HFFc6 (cell line): ENCODE data around the gene LRRC32. TPM values are rescaled to one million over a fixed set of nuclear protein-coding genes. Genes with fewer than 3 reads are reported as not detected.
"Not testable (repeated sequence)": the region's sequence is repeated elsewhere in the genome, so short reads cannot be mapped to it uniquely, and the experiment has no call there.

Experiments used
- DNase-seq: peaks from one replicate; pipeline ENCODE4 v3.0.0-alpha.2; 2018
- H3K27ac Mint-ChIP-seq: 2 replicates; pipeline ENCODE4 v1.8.0; 2020; ENCODE audit warnings: mild to moderate bottlenecking, mixed read lengths
- H3K27me3 Mint-ChIP-seq: 2 replicates; pipeline ENCODE4 v1.8.0; 2021; ENCODE audit warnings: mild to moderate bottlenecking, moderate library complexity, mixed read lengths; ENCODE audit not compliant: insufficient read depth
- H3K36me3 Mint-ChIP-seq: 2 replicates; pipeline ENCODE4 v1.8.0; 2021; ENCODE audit warnings: low read depth, mixed read lengths
- H3K4me1 Mint-ChIP-seq: 2 replicates; pipeline ENCODE4 v1.8.0; 2020; ENCODE audit warnings: low read depth, mixed read lengths
- H3K4me3 Mint-ChIP-seq: 2 replicates; pipeline ENCODE4 v1.8.0; 2020; ENCODE audit warnings: mild to moderate bottlenecking, moderate library complexity, mixed read lengths
- H3K9me3 Mint-ChIP-seq: 2 replicates; pipeline ENCODE4 v1.8.0; 2020; ENCODE audit warnings: mild to moderate bottlenecking, mixed read lengths
- CTCF ChIP-seq: fragments of 200-600 bp; sonication (generic); IDR thresholded peaks from 2 replicates; pipeline ENCODE4 v1.5.0; 2021; ENCODE audit warnings: antibody characterized with exemption, mild to moderate bottlenecking
- total RNA-seq, 6 experiments: library from RNA; stranded (reverse); fragmentation: NEBNext Ultra II Directional; extraction: Animal tissue kit (Norgen Biotek cat#: 25700); gene quantifications; 2 replicates in 1 of 6; 3 replicates in 5 of 6; pipeline ENCODE4 v1.2.3, GENCODE V29; 2021

The LRRC32 gene
- total RNA-seq, 6 experiments from 2014 or later = 0.57 to 1.3 (median 1.0) TPM

DNA sequence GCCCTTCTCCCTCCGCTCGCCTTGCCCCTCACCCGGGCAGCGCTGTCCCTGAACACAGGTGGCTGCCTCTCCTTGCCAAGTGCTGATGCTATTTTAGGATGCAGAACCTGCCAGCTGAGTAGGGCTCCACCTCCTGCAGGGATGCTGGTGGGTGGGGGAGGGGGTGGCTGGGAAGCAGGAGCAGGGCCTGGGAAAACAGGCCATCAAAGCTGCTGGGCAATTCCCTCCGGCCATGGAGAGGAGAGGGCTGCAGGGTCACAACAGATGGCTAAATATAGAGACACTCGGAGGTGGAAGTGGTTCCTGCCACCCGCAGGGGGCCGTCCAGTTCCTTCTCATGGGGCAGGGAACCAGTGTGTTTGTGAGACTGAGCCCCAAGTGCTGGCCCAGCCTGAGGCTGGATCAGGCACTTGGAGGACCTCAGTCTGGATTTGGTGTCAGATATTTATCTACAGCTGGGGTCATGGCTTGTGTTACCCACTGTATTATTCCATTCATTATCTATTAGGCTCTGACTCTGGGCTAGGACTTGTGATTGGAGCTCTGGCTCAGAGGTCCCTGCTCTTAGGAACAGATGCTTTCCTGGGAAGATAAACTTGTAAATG is 59.6 kb downstream of the LRRC32 start:
- Mint-ChIP-seq H3K4me1 (peaks cover 12% of the 10 kb centered on the region), H3K27ac (no peak overlapping the region), H3K36me3 (no peaks in the 10 kb centered on the region; the same call in 1 of the 2 replicates), H3K9me3 (no peaks in the 10 kb centered on the region; the same call in 1 of the 2 replicates), H3K27me3 (peaks cover 7% of the 10 kb centered on the region), H3K4me3 (no peak overlapping the region)
- no peak for TF ChIP-seq CTCF
- DNase-seq = no peak

DNA sequence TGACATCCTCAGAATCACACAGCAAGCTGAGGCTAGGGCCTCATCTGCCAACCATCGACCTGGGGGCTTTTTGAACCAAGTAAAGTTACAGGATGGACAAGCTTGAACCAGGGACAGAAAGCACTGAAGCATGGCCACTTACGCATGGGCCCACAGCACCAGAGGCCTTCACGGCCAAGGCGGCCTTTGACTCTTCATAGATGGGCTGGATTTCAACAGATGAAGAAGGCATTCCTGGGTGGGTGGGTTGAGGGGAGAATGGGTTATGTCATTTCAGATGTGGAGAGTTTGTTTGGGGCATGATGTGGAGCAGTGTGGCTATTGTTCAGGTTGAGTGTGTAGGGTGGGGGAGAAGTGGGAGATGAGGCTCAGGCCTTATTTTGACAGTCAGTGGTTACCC is 60.2 kb downstream of the LRRC32 start:
- DNase-seq = no peak
- Mint-ChIP-seq H3K36me3 (no peaks in the 10 kb centered on the region; the same call in 1 of the 2 replicates), H3K4me1 (peaks cover 14% of the 10 kb centered on the region), H3K27ac (no peak overlapping the region), H3K9me3 (no peaks in the 10 kb centered on the region; the same call in 1 of the 2 replicates), H3K27me3 (peaks cover 7% of the 10 kb centered on the region; the same call in 1 of the 2 replicates), H3K4me3 (no peak overlapping the region)
- TF ChIP-seq CTCF = no peak

DNA sequence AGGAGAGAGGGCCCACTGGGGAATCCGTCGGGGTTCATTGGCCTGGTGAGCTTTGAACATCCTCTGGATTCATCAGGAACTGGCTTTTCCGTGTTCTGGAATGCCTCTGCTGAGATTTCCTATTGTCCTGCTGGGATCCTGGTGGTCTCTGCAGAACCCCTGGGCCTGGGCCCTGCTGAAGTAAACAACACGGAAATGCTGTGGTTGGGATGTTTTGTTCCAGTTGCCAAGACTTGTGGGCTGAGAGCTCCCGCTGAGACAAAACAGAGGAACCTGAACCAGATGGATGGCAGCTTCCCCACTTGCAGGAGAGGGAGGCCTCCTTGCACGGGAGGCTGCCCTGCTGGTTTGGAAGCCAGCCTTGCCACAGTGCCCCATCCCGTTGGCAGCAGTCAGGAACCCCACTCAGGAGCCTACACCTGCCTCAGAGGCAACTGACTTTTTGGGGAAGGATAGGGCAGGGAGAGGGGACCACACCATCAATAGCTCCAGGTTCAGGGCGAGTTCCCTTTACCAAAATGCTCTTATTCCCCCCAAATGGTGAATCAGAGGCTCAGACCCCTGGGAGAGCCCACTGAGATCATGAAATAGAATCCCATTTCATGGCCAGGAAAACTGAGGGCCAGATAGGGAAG is 60.7 kb downstream of the LRRC32 start:
- Mint-ChIP-seq H3K27ac (no peak overlapping the region), H3K9me3 (no peaks in the 10 kb centered on the region; the same call in 1 of the 2 replicates), H3K27me3 (peaks cover 7% of the 10 kb centered on the region; the same call in 1 of the 2 replicates), H3K4me3 (no peak overlapping the region), H3K4me1 (peaks cover 19% of the 10 kb centered on the region), H3K36me3 (no peaks in the 10 kb centered on the region; the same call in 1 of the 2 replicates)
- TF ChIP-seq CTCF = no peak
- no peak for DNase-seq

DNA sequence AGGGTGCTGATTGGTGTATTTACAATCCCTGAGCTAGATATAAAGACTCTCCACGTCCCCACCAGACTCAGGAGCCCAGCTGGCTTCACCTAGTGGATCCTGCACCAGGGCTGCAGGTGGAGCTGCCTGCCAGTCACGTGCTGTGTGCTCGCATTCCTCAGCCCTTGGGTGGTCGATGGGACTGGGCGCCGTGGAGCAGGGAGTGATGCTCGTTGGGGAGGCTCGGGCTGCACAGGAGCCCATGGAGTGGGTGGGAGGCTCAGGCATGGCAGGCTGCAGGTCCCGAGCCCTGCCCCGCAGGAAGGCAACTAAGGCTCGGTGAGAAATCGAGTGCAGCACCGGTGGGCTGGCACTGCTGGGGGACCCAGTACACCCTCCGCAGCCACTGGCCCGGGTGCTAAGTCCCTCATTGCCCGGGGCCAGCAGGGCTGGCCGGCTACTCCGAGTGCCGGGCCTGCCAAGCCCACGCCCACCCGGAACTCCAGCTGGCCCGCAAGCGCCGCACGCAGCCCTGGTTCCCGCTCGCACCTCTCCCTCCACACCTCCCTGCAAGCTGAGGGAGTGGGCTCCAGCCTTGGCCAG is 61.6 kb downstream of the LRRC32 start:
- H3K4me1 Mint-ChIP-seq = peaks cover 27% of the 10 kb centered on the region
- H3K36me3 Mint-ChIP-seq, H3K4me3 Mint-ChIP-seq: not testable (repeated sequence)

GRCh38 chr11:76608228-76608627 is 62.3 kb downstream of the LRRC32 start:
- not testable (repeated sequence) for H3K27me3 Mint-ChIP-seq, H3K9me3 Mint-ChIP-seq, H3K36me3 Mint-ChIP-seq, H3K27ac Mint-ChIP-seq, DNase-seq, H3K4me3 Mint-ChIP-seq
- H3K4me1 Mint-ChIP-seq = peaks cover 27% of the 10 kb centered on the region

More for the DNA sequence above, 61.6 kb downstream of the LRRC32 start:
- H3K27ac Mint-ChIP-seq, H3K27me3 Mint-ChIP-seq, DNase-seq, H3K9me3 Mint-ChIP-seq: not testable (repeated sequence)

Other genes starting within 250 kb of the LRRC32 start
- 10 to 100 TPM; 12.3 to 17.5 (median 15.2) TPM for gene EMSY, start 225.7 kb downstream of the LRRC32 start, total RNA-seq
- 10 to 100 TPM in 3 of 6 experiments, 1 to 10 TPM in 3; 8.3 to 11.0 (median 10.1) TPM for gene TSKU, start 112.6 kb upstream of the LRRC32 start, total RNA-seq
- gene ACER3, start 190.2 kb upstream of the LRRC32 start, total RNA-seq = 10 to 100 TPM; 13.9 to 18.2 (median 15.3) TPM